ENCODE data around the gene FASN.
A peak's percentile ranks its signal among the peaks of the same experiment; 100 is the strongest.

FASN gene

GRCh38 chr17:82077617-82078358 is 20.2 kb downstream of the FASN start:
- Histone ChIP-seq H3K27ac (ENCODE audit: low read length) (no peak overlapping the region), H3K36me3 (ENCODE audit: control insufficient read depth in 1 of 2, insufficient read depth in 2 of 2, low read length in 2 of 2) (peaks cover 0 to 39% of the 10 kb centered on the region in 2 donors), H3K27me3 (ENCODE audit: low read depth, low read length) (no peaks in the 10 kb centered on the region), H3K9me3 (ENCODE audit: control insufficient read depth in 1 of 2, low read length in 2 of 2) (no peaks in the 10 kb centered on the region), H3K4me3 (ENCODE audit: low read depth in 1 of 2, low read length in 2 of 2) (no peak overlapping the region), H3K4me1 (ENCODE audit: control insufficient read depth in 1 of 2, insufficient read depth in 2 of 2, low read length in 2 of 2) (no peaks in the 10 kb centered on the region)

GRCh38 chr17:82076785-82077591 is 21.0 kb downstream of the FASN start:
- H3K4me1 ChIP-seq (ENCODE audit: control insufficient read depth in 1 of 2, insufficient read depth in 2 of 2, low read length in 2 of 2), result no peaks in the 10 kb centered on the region
- no peak overlapping the region for H3K4me3 ChIP-seq (ENCODE audit: low read depth in 1 of 2, low read length in 2 of 2)
- H3K27me3 ChIP-seq (ENCODE audit: low read depth, low read length), result no peaks in the 10 kb centered on the region
- no peaks in the 10 kb centered on the region for H3K9me3 ChIP-seq (ENCODE audit: control insufficient read depth in 1 of 2, low read length in 2 of 2)
- peaks cover 0 to 31% of the 10 kb centered on the region in 2 donors for H3K36me3 ChIP-seq (ENCODE audit: control insufficient read depth in 1 of 2, insufficient read depth in 2 of 2, low read length in 2 of 2)
- no peak overlapping the region for H3K27ac ChIP-seq (ENCODE audit: low read length)

GRCh38 chr17:82076018-82076784 is 21.8 kb downstream of the FASN start:
- no peak overlapping the region for H3K4me3 ChIP-seq (ENCODE audit: low read depth in 1 of 2, low read length in 2 of 2)
- H3K27me3 ChIP-seq (ENCODE audit: low read depth, low read length), result no peaks in the 10 kb centered on the region
- H3K9me3 ChIP-seq (ENCODE audit: control insufficient read depth in 1 of 2, low read length in 2 of 2), result no peaks in the 10 kb centered on the region
- no peak overlapping the region for H3K27ac ChIP-seq (ENCODE audit: low read length)
- H3K36me3 ChIP-seq (ENCODE audit: control insufficient read depth in 1 of 2, insufficient read depth in 2 of 2, low read length in 2 of 2), result peaks cover 0 to 24% of the 10 kb centered on the region in 2 donors
- H3K4me1 ChIP-seq (ENCODE audit: control insufficient read depth in 1 of 2, insufficient read depth in 2 of 2, low read length in 2 of 2), result no peaks in the 10 kb centered on the region

GRCh38 chr17:82073446-82073845 is 24.6 kb downstream of the FASN start:
- H3K4me1 ChIP-seq (ENCODE audit: control insufficient read depth in 1 of 2, insufficient read depth in 2 of 2, low read length in 2 of 2), result no peaks in the 10 kb centered on the region
- H3K36me3 ChIP-seq (ENCODE audit: control insufficient read depth in 1 of 2, insufficient read depth in 2 of 2, low read length in 2 of 2), result no peaks in the 10 kb centered on the region
- H3K9me3 ChIP-seq (ENCODE audit: control insufficient read depth in 1 of 2, low read length in 2 of 2), result no peaks in the 10 kb centered on the region
- no peaks in the 10 kb centered on the region for H3K27me3 ChIP-seq (ENCODE audit: low read depth, low read length)
- H3K4me3 ChIP-seq (ENCODE audit: low read depth in 1 of 2, low read length in 2 of 2), result no peak overlapping the region
- H3K27ac ChIP-seq (ENCODE audit: low read length), result no peak overlapping the region

- no peaks in the 10 kb centered on the region for H3K36me3 ChIP-seq (ENCODE audit: control insufficient read depth in 1 of 2, insufficient read depth in 2 of 2, low read length in 2 of 2)
- no peaks in the 10 kb centered on the region for H3K27me3 ChIP-seq (ENCODE audit: low read depth, low read length)
- no peak overlapping the region for H3K27ac ChIP-seq (ENCODE audit: low read length)
- H3K4me3 ChIP-seq (ENCODE audit: low read depth in 1 of 2, low read length in 2 of 2), result no peak overlapping the region
- H3K4me1 ChIP-seq (ENCODE audit: control insufficient read depth in 1 of 2, insufficient read depth in 2 of 2, low read length in 2 of 2), result no peaks in the 10 kb centered on the region
- H3K9me3 ChIP-seq (ENCODE audit: control insufficient read depth in 1 of 2, low read length in 2 of 2), result no peaks in the 10 kb centered on the region
Observed at GRCh38 chr17:82072827-82073226, 25.2 kb downstream of the FASN start.

- Histone ChIP-seq H3K36me3 (ENCODE audit: control insufficient read depth in 1 of 2, insufficient read depth in 2 of 2, low read length in 2 of 2) (no peaks in the 10 kb centered on the region), H3K4me1 (ENCODE audit: control insufficient read depth in 1 of 2, insufficient read depth in 2 of 2, low read length in 2 of 2) (peaks cover 0 to 5% of the 10 kb centered on the region in 2 donors), H3K27me3 (ENCODE audit: low read depth, low read length) (no peaks in the 10 kb centered on the region), H3K9me3 (ENCODE audit: control insufficient read depth in 1 of 2, low read length in 2 of 2) (no peaks in the 10 kb centered on the region), H3K27ac (ENCODE audit: low read length) (no peak overlapping the region), H3K4me3 (ENCODE audit: low read depth in 1 of 2, low read length in 2 of 2) (no peak overlapping the region)
Observed at GRCh38 chr17:82070611-82071010, 27.4 kb downstream of the FASN start.

- peaks cover 3 to 29% of the 10 kb centered on the region in 2 donors for H3K4me1 ChIP-seq (ENCODE audit: control insufficient read depth in 1 of 2, insufficient read depth in 2 of 2, low read length in 2 of 2)
- peak within 1 kb of the TSS; percentile 69 to 95 for H3K4me3 ChIP-seq (ENCODE audit: low read depth in 1 of 2, low read length in 2 of 2)
- peaks cover 9 to 35% of the 10 kb centered on the region in 2 donors for H3K36me3 ChIP-seq (ENCODE audit: control insufficient read depth in 1 of 2, insufficient read depth in 2 of 2, low read length in 2 of 2)
- no peaks in the 10 kb centered on the region for H3K27me3 ChIP-seq (ENCODE audit: low read depth, low read length)
- H3K9me3 ChIP-seq (ENCODE audit: control insufficient read depth in 1 of 2, low read length in 2 of 2), result no peaks in the 10 kb centered on the region
- H3K27ac ChIP-seq (ENCODE audit: low read length), result peak within 1 kb of the TSS; percentile 20
Observed at GRCh38 chr17:82065638-82066303, 32.3 kb downstream of the FASN start, which contains the start of gene DUS1L. TSS of gene DUS1L (minus strand) at chr17:82065804. CDS start at chr17:82065059, 745 bp downstream.

- Histone ChIP-seq H3K9me3 (ENCODE audit: control insufficient read depth in 1 of 2, low read length in 2 of 2) (no peaks in the 10 kb centered on the region), H3K27me3 (ENCODE audit: low read depth, low read length) (no peaks in the 10 kb centered on the region), H3K4me1 (ENCODE audit: control insufficient read depth in 1 of 2, insufficient read depth in 2 of 2, low read length in 2 of 2) (peaks cover 3 to 29% of the 10 kb centered on the region in 2 donors), H3K36me3 (ENCODE audit: control insufficient read depth in 1 of 2, insufficient read depth in 2 of 2, low read length in 2 of 2) (peaks cover 13 to 40% of the 10 kb centered on the region in 2 donors), H3K27ac (ENCODE audit: low read length) (no peak overlapping the region), H3K4me3 (ENCODE audit: low read depth in 1 of 2, low read length in 2 of 2) (peak overlapping the region; percentile 69 to 95)
Observed at GRCh38 chr17:82065193-82065637, 32.8 kb downstream of the FASN start.

GRCh38 chr17:82064433-82065192 is 33.4 kb downstream of the FASN start:
- Histone ChIP-seq H3K4me3 (ENCODE audit: low read depth in 1 of 2, low read length in 2 of 2) (peak overlapping the region; percentile 69 to 95), H3K27ac (ENCODE audit: low read length) (no peak overlapping the region), H3K36me3 (ENCODE audit: control insufficient read depth in 1 of 2, insufficient read depth in 2 of 2, low read length in 2 of 2) (peaks cover 18 to 46% of the 10 kb centered on the region in 2 donors), H3K27me3 (ENCODE audit: low read depth, low read length) (no peaks in the 10 kb centered on the region), H3K9me3 (ENCODE audit: control insufficient read depth in 1 of 2, low read length in 2 of 2) (no peaks in the 10 kb centered on the region), H3K4me1 (ENCODE audit: control insufficient read depth in 1 of 2, insufficient read depth in 2 of 2, low read length in 2 of 2) (peaks cover 3 to 29% of the 10 kb centered on the region in 2 donors)

Measured in muscle layer of duodenum (tissue), 2 donors.